ENCODE data around the gene KCTD7.
"Not testable (repeated sequence)": the region's sequence is repeated elsewhere in the genome, so short reads cannot be mapped to it uniquely, and the experiment has no call there.

The KCTD7 gene

DNA sequence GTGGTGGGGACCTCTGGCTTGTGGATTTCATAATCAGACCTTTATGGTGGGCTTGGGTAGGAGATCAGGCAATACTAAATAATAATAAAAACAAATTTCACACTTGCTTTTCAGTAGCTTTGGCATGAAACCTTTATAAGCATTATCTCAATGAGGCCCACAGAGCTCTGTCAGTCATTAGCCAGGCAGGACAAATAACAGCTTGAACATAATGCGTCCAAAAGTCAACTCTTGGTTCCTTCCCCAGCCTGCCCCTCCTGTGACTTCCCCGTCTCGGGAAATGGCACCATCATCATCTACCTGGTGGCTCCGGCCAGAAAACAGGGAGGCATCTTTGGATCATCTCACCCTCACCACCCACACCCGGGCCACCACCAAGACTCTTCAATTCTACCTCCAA is 40.8 kb downstream of the KCTD7 start:
- H3K27ac ChIP-seq = no peak overlapping the region

GRCh38 chr7:66671034-66671433 is 42.4 kb downstream of the KCTD7 start:
- Histone ChIP-seq H3K27ac (no peak overlapping the region), H3K9ac (ENCODE audit: insufficient read length) (no peak overlapping the region), H3K36me3 (ENCODE audit: insufficient read depth, low read length) (no peaks in the 10 kb centered on the region), H3K9me3 (ENCODE audit: low read depth, low read length) (no peaks in the 10 kb centered on the region), H3K4me3 (no peak overlapping the region)
- TF ChIP-seq POLR2AphosphoS5 (IDR thresholded peaks at IDR 0.05; ENCODE audit: borderline replicate concordance, low read depth, low read length) (no peak), FOXP2 (optimal IDR thresholded peaks at IDR 0.05; ENCODE audit: control extremely low read depth, extremely low read length, insufficient read depth) (no peak), EZH2 (IDR thresholded peaks at IDR 0.05) (no peak)
- DNase-seq (ENCODE audit: low read depth, low spot score) = no peak

More for the DNA sequence above, 40.8 kb downstream of the KCTD7 start:
- TF ChIP-seq POLR2AphosphoS5 (IDR thresholded peaks at IDR 0.05; ENCODE audit: borderline replicate concordance, low read depth, low read length) (no peak), EZH2 (IDR thresholded peaks at IDR 0.05) (no peak), FOXP2 (optimal IDR thresholded peaks at IDR 0.05; ENCODE audit: control extremely low read depth, extremely low read length, insufficient read depth) (no peak)
- Histone ChIP-seq H3K36me3 (ENCODE audit: insufficient read depth, low read length) (no peaks in the 10 kb centered on the region), H3K9ac (ENCODE audit: insufficient read length) (no peak overlapping the region), H3K4me3 (no peak overlapping the region), H3K9me3 (ENCODE audit: low read depth, low read length) (no peaks in the 10 kb centered on the region)
- no peak for DNase-seq (ENCODE audit: low read depth, low spot score)

- not testable (repeated sequence) for H3K9me3 ChIP-seq (ENCODE audit: low read depth, low read length); H3K4me3 ChIP-seq; DNase-seq (ENCODE audit: low read depth, low spot score); H3K27ac ChIP-seq; H3K9ac ChIP-seq (ENCODE audit: insufficient read length); H3K36me3 ChIP-seq (ENCODE audit: insufficient read depth, low read length)
Measured at GRCh38 chr7:66671486-66671885, 42.8 kb downstream of the KCTD7 start.

GRCh38 chr7:66672432-66673123 is 43.9 kb downstream of the KCTD7 start:
- H3K4me3 ChIP-seq; DNase-seq (ENCODE audit: low read depth, low spot score); H3K9me3 ChIP-seq (ENCODE audit: low read depth, low read length); H3K27ac ChIP-seq; H3K36me3 ChIP-seq (ENCODE audit: insufficient read depth, low read length); H3K9ac ChIP-seq (ENCODE audit: insufficient read length): not testable (repeated sequence)

- H3K36me3 ChIP-seq (ENCODE audit: insufficient read depth, low read length); DNase-seq (ENCODE audit: low read depth, low spot score); H3K27ac ChIP-seq; H3K9ac ChIP-seq (ENCODE audit: insufficient read length); H3K4me3 ChIP-seq; H3K9me3 ChIP-seq (ENCODE audit: low read depth, low read length): not testable (repeated sequence)
Measured at GRCh38 chr7:66673124-66673640, 44.5 kb downstream of the KCTD7 start.

- H3K9me3 ChIP-seq (ENCODE audit: low read depth, low read length) = no peaks in the 10 kb centered on the region
- TF ChIP-seq EZH2 (IDR thresholded peaks at IDR 0.05) (no peak), FOXP2 (optimal IDR thresholded peaks at IDR 0.05; ENCODE audit: control extremely low read depth, extremely low read length, insufficient read depth) (no peak), POLR2AphosphoS5 (IDR thresholded peaks at IDR 0.05; ENCODE audit: borderline replicate concordance, low read depth, low read length) (no peak)
Measured at GRCh38 chr7:66679633-66680244, 51.1 kb downstream of the KCTD7 start.

GRCh38 chr7:66681491-66682349 is 53.0 kb downstream of the KCTD7 start:
- TF ChIP-seq POLR2AphosphoS5 (IDR thresholded peaks at IDR 0.05; ENCODE audit: borderline replicate concordance, low read depth, low read length) (peak; percentile 96), FOXP2 (optimal IDR thresholded peaks at IDR 0.05; ENCODE audit: control extremely low read depth, extremely low read length, insufficient read depth) (peak; percentile 39), EZH2 (IDR thresholded peaks at IDR 0.05) (no peak)
- Histone ChIP-seq H3K9ac (ENCODE audit: insufficient read length) (peak overlapping the region; percentile 95), H3K36me3 (ENCODE audit: insufficient read depth, low read length) (no peaks in the 10 kb centered on the region), H3K9me3 (ENCODE audit: low read depth, low read length) (no peaks in the 10 kb centered on the region), H3K4me3 (peak overlapping the region; percentile 95), H3K27ac (peak overlapping the region; percentile 92)
- DNase-seq (ENCODE audit: low read depth, low spot score) = peak; percentile 70

More at GRCh38 chr7:66679633-66680244, 51.1 kb downstream of the KCTD7 start:
- Histone ChIP-seq H3K27ac (no peak overlapping the region), H3K9ac (ENCODE audit: insufficient read length) (no peak overlapping the region), H3K36me3 (ENCODE audit: insufficient read depth, low read length) (no peaks in the 10 kb centered on the region), H3K4me3 (no peak overlapping the region)
- DNase-seq (ENCODE audit: low read depth, low spot score) = no peak

- no peaks in the 10 kb centered on the region for H3K36me3 ChIP-seq (ENCODE audit: insufficient read depth, low read length)
- peak overlapping the region; percentile 95 for H3K9ac ChIP-seq (ENCODE audit: insufficient read length)
- H3K27ac ChIP-seq = no peak overlapping the region
- TF ChIP-seq POLR2AphosphoS5 (IDR thresholded peaks at IDR 0.05; ENCODE audit: borderline replicate concordance, low read depth, low read length) = no peak
- TF ChIP-seq FOXP2 (optimal IDR thresholded peaks at IDR 0.05; ENCODE audit: control extremely low read depth, extremely low read length, insufficient read depth) = no peak
- no peak for TF ChIP-seq EZH2 (IDR thresholded peaks at IDR 0.05)
- H3K9me3 ChIP-seq (ENCODE audit: low read depth, low read length) = no peaks in the 10 kb centered on the region
- peak overlapping the region; percentile 95 for H3K4me3 ChIP-seq
- no peak for DNase-seq (ENCODE audit: low read depth, low spot score)
Measured at GRCh38 chr7:66682350-66683093, 53.8 kb downstream of the KCTD7 start.

GRCh38 chr7:66683094-66683769 is 54.6 kb downstream of the KCTD7 start:
- not testable (repeated sequence) for H3K27ac ChIP-seq; DNase-seq (ENCODE audit: low read depth, low spot score); H3K9ac ChIP-seq (ENCODE audit: insufficient read length); H3K9me3 ChIP-seq (ENCODE audit: low read depth, low read length); H3K36me3 ChIP-seq (ENCODE audit: insufficient read depth, low read length)
- H3K4me3 ChIP-seq = peak overlapping the region; percentile 95

Data from SK-N-MC (cell line).